ENCODE data around the gene RPRML.
"Not testable (repeated sequence)": the region's sequence is repeated elsewhere in the genome, so short reads cannot be mapped to it uniquely, and the experiment has no call there.

Gene RPRML

DNA sequence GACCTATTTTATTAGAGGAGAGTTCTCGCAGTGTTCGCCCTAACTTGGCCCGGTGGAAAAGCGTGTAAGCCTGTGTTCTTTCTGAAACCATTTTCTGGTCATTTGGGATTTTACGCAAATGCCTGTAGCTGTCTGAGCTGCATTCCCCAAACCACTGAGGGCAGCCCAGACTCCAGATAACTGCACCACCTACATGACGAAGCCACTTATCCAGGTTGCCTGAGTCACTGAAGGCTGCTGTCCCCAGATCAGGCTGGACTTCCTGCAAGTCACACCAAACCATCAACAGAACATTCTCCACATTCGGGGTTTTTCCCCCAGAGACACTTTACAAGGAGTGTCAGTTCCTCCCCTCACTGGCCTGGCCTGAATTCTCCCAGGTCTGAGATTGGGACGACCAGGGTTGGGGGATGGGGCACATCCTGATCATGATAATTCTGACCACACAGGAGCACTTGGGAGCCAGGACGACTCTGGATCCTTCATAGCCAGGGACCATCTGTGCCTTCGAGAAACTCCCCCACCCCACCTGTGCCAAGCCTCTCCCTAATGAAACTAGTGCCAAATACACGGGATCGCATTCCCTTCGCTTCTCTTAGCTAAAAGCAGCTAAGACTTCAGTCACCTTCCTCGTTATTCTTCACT lies 2.3 kb downstream of the RPRML start:
- no peak for DNase-seq (ENCODE audit: low spot score)

DNA sequence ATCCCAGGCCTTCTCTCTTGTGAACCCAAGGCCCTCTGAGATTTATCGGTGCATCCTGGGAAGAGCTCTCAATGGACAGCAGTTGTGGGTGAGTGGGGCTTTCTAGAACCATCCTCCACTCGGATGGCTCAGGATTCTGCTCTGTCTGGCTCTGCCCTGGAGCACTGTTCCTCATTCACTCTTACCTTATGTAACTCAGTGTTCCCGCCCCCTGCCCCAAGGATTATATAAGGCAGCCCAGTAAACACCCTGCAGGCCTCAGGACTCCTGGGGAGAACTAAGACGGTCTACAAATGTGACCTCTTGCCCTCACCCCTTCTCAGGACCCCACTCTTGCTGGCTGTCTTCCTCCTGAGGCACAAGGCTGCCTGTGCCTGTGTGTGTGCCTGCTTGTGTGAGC lies 3.8 kb downstream of the RPRML start:
- no peak for DNase-seq (ENCODE audit: low spot score)

DNA sequence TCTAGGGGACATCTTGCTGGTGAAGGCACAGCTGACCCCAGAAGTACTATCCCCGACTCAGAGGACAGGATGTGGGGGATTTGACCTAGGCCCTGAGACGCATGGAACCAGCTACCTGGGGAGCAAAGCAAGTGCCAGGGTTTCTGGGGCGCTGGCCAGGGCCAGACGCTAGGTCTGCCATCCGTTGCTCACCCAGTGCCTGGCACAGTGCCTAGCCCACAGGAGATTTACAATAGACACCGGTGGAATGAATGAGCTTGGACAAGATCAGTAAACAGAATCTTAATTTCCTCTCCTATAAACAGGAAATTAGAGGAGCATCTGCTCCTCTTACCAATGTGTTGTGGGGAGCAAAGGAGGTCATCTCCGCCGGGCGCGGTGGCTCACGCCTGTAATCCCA lies 5.0 kb downstream of the RPRML start:
- DNase-seq (ENCODE audit: low spot score) = no peak

DNA sequence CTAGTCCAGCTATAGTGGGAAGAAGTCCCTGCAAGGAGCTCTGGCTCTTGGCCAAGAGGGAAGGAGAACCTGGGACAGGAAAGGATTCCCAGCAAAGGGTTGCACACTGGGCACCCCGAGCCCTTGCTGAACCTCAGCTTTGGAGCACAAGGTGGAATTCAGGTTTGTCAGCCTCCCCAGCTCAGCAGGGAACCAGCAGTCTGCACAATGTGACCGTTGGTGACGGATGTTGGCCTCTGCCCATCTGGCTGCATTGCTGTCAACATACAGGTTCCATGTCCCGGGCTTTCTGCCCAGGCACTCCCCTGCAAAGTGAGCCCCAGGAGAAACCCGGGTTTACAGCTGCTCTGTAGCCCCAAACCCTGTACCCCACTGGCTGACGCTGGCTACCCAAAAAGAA lies 6.7 kb downstream of the RPRML start:
- no peak for DNase-seq (ENCODE audit: low spot score)

GRCh38 chr17:46971647-46972300 lies 7.3 kb downstream of the RPRML start:
- DNase-seq (ENCODE audit: low spot score) = no peak

DNA sequence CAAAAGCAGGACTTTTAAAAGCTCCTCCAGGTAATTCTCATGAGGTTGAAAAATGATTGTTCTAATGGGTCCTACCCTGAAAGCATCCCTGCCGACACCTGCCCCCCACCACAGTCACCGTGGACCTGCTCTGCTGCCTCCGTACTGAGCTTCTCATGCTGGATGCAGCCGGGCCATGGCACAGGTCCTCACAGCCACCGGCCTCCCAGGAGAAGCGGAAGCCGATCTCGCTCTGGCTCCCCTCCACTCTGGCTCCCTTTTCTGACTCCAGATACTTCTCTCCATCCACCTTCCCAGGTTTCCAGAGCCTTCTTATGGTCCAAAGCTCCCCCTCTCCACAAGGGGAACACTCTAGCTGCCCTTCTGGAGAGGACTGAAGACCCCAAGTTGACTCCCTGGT lies 10.2 kb downstream of the RPRML start:
- no peak for DNase-seq (ENCODE audit: low spot score)

GRCh38 chr17:46968224-46968834 lies 10.7 kb downstream of the RPRML start:
- no peak for DNase-seq (ENCODE audit: low spot score)

GRCh38 chr17:46964315-46965265 lies 14.5 kb downstream of the RPRML start:
- no peak for DNase-seq (ENCODE audit: low spot score)

GRCh38 chr17:46963571-46963970 lies 15.5 kb downstream of the RPRML start:
- DNase-seq (ENCODE audit: low spot score) = no peak

DNA sequence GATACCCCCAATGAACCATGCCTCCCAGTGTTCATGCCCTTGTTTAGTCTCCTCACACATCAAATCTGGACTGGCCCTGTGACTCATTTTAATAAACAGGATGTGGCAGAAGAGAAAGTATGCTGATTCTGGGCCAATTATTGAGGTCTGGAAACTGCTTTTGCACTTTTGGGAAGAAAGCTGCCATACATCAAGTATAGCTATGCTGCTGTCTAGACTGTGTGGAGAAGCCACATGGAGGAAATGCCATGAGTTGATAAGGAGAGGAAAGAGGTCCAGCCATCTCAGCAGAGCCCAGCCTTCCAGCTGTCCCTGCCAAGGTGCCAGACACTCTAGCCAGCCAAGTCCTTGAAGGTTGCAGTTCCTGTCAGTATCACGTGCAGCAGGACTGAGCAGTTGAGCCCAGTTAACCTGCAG lies 16.7 kb downstream of the RPRML start:
- peak; percentile 45 for DNase-seq (ENCODE audit: low spot score)

DNA sequence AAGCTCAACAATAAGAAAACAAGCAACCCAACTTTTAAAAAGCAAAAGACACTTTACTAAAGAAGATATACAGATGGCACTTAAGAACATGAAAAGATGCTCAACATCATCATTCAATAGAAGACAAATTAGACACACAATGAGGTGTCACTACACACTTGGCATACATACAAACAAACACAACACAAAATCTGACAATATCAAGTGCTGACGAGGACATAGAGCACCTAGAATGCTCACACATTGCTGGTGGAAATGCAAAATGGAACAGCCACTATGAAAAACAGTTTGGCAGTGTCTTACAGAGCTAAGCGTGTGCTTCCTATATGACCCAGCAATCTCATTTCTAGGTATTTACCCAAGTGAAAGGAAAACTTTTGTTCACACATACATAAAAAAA lies 18.9 kb downstream of the RPRML start:
- DNase-seq (ENCODE audit: low spot score) = no peak

DNA sequence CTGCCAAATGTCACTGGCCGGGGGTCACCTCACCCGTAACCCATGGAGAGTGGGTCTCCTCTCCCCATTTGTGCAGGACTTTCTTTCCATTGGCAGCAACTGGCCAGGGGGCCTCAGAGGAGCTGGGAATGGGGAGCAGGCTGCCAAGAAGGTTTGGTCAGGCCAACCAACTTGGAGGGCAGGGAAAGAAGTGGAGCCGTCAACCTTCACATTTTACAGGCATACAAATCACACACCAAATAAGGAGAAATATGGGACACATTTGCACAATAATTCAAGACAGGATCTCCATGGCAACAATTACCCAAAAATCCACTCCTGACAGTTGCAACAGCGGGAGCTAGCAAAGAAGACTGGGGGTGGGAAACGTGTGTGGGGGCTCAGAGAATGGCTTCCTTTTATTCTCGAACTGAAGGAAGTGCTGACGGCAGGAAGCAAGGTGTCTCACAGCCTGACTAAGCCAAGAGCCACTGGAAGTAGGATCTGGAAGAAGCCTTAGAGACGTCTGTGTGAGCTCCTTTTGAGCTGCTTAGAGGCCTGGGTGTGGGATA lies 20.9 kb downstream of the RPRML start:
- DNase-seq (ENCODE audit: low spot score) = no peak

DNA sequence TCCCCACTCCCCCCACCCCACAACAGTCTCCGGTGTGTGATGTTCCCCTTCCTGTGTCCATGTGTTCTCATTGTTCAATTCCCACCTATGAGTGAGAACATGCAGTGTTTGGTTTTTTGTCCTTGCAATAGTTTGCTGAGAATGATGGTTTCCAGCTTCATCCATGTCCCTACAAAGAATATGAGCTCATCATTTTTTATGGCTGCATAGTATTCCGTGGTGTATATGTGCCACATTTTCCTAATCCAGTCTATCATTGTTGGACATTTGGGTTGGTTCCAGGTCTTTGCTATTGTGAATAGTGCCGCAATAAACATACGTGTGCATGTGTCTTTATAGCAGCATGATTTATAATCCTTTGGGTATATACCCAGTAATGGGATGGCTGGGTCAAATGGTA lies 25.9 kb downstream of the RPRML start:
- DNase-seq (ENCODE audit: low spot score) = not testable (repeated sequence)

DNA sequence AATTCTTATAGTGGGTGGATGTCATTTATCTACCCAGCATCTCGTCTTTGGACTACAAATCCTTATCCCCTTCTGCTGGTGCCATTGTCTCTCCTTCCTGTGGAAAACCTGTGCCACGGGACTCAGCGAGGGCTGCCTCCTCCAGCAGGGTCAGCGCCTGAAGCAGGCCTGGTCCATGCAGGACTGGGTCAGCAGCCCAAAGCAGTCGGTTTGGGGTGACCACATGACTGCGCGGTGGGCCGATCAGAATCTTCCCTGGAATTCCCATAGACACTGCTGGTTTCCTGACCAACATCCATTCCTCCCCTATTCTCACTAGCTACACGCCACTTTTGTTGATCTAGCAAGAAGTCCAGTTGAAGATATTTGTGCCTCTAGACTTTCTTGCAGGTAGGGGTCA lies 26.9 kb downstream of the RPRML start:
- no peak for DNase-seq (ENCODE audit: low spot score)

GRCh38 chr17:46951706-46952105 lies 27.3 kb downstream of the RPRML start:
- no peak for DNase-seq (ENCODE audit: low spot score)

GRCh38 chr17:46950997-46951621 lies 27.9 kb downstream of the RPRML start:
- DNase-seq (ENCODE audit: low spot score) = no peak

DNA sequence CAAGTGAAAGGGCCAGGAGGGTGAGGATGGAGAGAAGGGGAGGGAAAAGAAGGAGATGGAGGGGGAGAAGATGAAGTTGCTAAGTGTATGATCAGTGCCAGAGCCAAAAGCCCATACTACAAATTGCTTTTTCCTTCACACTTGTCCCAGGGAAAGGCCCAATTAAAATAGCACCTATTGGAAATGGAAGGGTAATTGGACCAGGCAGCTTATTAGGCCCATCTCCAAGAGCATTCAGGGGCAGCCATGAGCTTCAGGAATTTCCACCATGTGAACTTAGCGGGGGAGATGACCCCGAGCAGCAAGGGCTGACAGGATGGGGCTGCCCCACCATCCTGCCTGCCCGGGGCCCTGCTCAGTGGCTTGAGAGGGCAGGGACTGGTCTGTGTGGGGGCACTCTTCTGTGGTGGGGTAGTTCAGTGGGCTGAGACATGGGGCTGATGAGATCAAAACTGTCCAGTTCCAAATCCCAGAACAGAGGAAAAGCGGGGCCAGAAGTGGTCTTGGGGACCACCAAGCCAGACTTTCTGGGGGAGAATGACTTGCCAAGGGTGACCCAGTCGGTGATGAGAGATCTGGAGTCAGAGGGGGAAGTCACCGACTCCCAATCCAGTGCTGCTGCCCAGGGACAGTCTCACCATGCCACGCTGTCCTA lies 28.6 kb downstream of the RPRML start:
- DNase-seq (ENCODE audit: low spot score) = no peak

DNA sequence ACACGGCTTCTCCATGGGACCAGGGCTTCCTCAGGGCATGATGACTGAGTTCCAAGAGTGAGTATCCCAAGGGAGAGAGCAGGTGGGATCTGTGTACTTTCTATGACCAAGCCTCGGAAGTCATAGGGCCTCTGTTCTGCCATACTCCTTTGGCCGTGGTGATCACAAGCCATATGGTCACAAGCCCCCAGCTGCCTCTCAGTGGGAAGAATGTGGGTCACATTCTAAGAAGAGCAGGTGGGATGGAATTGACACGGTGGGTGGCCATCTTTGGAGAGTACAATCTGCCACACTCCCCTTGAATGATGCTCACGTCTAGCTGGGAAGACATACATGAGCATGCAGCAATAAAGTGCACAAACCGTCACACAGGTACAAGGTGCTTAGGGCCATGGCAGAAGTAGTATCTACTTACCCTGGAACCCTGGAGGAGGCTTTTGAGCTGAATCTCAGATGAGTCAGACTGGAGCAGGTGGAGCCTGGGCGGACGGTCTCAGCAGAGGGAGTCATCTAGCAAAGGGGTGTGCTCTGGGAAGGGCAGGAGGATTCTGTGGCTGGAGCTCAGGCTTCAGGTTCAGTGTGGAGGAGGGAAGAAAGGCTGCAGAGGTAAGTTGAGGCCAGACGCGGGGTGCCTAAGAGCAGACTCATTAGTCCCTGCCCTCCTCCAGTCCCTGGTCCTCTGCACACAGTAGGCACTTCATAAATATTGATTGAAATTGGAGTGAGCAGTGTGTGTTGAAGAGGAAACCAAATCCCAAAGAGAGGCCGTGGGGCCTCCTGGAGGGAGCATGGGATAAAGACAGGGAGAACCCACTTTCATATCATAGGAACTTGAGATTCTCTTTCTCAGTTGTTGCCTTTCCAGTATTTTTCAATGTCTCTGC lies 29.5 kb downstream of the RPRML start:
- no peak for DNase-seq (ENCODE audit: low spot score)

- no peak for DNase-seq (ENCODE audit: low spot score)
Measured at GRCh38 chr17:46948544-46948943, 30.5 kb downstream of the RPRML start.

DNA sequence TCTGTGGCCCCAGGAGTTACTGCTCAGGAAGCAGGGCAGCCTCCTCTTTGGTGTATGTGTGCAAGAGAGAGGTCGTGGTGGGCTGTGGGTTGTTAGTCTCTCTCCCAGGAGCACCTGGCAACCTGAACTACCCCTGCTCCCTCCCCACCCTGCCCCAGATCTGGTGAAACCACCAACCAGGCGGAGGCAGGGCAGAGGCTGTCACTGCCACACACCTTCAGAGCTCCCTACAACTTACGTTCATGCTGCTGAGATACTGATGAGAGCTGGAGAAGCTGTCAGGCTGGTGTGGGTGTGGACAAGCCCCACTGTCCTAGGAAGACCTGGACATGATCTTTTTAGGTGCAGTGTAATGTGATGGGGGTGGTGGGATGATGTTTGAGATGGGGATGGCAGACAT lies 31.8 kb downstream of the RPRML start:
- no peak for DNase-seq (ENCODE audit: low spot score)

All from COLO829 (cell line).